Measurements from ENCODE around the gene HOPX.
"Not testable (repeated sequence)": the region's sequence is repeated elsewhere in the genome, so short reads cannot be mapped to it uniquely, and the experiment has no call there.

- not testable (repeated sequence) for TF ChIP-seq CTCF, EZH2phosphoT487 (IDR thresholded peaks at IDR 0.05; ENCODE audit: low read length)
Measured at GRCh38 chr4:56610170-56610569, 70.9 kb downstream of the HOPX start.
